Body of pancreas (tissue), 4 donors: ENCODE results near the gene TEAD1.

Experiments used
- POLR2A ChIP-seq, 3 donors: fragments of 450-650 bp; IDR thresholded peaks; one replicate each; pipeline ENCODE4 v1.6.1; 2016; ENCODE audit warnings: antibody characterized with exemption in 3 of 3, mild to moderate bottlenecking in 2 of 3
- TF ChIP-seq, protein P1 (sequence below), 7 experiments: fragments of 450-650 bp in 4 of 7; fragments of 200-600 bp in 3 of 7; sonication (generic) in 3 of 7; IDR thresholded peaks; one replicate each; pipeline ENCODE4 v1.5.1; 2016 to 2019; ENCODE audit warnings: antibody characterized with exemption in 7 of 7

- no peak for TF ChIP-seq POLR2A (IDR thresholded peaks at IDR 0.05)
- TF ChIP-seq, protein P1, sequence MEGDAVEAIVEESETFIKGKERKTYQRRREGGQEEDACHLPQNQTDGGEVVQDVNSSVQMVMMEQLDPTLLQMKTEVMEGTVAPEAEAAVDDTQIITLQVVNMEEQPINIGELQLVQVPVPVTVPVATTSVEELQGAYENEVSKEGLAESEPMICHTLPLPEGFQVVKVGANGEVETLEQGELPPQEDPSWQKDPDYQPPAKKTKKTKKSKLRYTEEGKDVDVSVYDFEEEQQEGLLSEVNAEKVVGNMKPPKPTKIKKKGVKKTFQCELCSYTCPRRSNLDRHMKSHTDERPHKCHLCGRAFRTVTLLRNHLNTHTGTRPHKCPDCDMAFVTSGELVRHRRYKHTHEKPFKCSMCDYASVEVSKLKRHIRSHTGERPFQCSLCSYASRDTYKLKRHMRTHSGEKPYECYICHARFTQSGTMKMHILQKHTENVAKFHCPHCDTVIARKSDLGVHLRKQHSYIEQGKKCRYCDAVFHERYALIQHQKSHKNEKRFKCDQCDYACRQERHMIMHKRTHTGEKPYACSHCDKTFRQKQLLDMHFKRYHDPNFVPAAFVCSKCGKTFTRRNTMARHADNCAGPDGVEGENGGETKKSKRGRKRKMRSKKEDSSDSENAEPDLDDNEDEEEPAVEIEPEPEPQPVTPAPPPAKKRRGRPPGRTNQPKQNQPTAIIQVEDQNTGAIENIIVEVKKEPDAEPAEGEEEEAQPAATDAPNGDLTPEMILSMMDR (IDR thresholded peaks at IDR 0.05), result no peak
Observed at GRCh38 chr11:12657336-12657735, 16.9 kb upstream of the TEAD1 start.
